Hematopoietic multipotent progenitor cell treated with erythropoietin and hydrocortisone succinate and interleukin-3 and kit ligand, for 4 days (in vitro differentiated cells): ENCODE measurements around the gene ST6GALNAC3.
"Not testable (repeated sequence)": the region's sequence is repeated elsewhere in the genome, so short reads cannot be mapped to it uniquely, and the experiment has no call there.

ENCODE experiments used
- DNase-seq: peaks from one replicate; pipeline ENCODE4 v3.0.0-alpha.2; 2015

Gene ST6GALNAC3

DNA sequence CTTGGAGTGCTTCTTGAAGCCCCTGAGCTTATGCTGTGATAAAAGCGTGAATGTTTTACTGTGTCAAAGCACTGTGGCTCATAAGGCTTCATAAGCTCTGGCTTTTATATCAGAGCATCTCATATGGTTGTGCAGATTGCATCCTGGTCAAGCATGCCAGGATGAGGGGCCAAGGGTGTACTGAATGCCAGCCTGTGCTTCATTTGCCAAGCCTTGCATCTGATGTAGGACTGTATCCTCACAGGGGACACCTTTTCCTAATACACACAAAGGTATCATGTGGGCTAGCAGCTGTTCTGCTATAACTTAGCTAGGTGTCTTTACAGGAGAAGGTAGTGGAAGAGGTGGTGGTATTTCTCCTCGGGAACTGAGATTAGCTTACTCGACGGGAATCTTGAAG lies 134.7 kb downstream of the ST6GALNAC3 start:
- DNase-seq = no peak

DNA sequence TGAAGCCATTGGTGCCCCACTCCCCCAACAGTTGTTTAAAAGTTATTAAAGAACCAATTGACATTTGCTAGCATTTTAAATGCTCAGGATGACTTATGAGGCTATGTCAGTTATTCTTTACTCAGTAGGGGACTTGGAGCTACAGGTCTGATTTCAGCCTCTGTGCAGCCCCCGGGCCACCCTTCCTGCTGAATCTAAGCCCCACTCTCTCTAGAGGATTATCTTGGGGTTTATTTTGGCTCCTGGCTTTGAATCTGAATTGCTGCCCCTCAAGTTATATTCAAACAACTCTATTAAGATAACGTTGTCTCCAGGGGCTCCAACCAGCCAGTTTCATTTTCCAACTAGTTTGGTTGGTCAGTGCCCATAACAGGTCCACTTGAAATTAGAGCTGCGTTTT lies 135.1 kb downstream of the ST6GALNAC3 start:
- DNase-seq = no peak

DNA sequence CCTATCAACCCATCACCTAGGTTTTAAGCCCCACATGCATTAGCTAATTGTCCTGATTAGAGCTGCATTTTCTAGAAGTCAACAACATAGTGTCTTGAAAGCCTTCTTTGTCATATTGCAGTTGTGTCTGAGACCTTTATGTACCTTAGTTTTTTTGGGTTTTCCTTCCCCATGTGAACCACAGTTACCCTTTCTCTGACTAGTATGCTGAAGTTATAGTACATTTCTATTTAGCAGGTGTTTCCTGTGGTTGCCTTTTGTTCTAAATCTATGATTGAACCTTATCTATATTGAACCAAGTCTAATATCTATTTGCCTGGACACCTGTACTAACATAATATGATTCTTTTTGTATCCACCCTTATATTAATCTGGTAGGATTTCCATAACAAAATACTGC lies 135.6 kb downstream of the ST6GALNAC3 start:
- DNase-seq = no peak

DNA sequence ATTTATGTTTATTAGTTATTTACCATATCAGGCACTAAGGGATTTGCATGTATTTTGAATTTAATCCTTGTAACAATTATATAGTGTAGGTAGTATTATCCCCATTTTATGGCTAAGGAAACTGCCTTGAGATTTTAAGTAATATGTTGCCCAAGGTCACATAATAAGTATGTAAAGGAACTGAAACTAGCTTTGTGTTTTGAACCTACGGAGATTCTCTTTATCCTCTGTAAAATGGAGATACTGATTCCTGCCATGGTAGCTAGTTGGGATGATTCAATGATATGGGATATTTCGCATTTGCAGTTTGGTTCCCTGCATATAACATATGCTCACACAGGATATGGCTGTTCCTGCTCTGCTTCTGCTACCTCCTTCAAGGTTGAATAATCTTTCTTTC lies 144.3 kb downstream of the ST6GALNAC3 start:
- DNase-seq = no peak

DNA sequence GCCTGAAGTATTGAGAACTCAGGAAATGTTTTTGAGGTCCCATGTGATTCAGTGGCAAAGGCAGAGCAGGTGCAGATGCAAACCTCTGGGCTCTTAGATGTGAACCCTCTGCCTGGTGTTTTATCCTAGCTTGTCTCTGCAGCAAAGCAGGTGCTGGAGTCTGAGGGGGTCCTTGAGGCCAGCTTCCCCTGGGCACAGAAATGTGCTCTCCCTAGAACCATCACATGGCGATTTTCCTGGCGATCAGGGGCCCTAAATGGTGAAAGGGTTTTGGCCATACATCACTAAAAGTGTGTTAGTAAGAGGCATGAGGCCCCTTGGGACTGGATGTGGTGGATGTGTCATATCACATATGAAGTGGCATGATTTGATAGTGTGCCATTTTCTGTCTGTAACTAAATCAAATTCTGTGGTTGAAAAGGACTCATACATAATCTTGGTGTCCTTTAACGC lies 144.8 kb downstream of the ST6GALNAC3 start:
- no peak for DNase-seq

DNA sequence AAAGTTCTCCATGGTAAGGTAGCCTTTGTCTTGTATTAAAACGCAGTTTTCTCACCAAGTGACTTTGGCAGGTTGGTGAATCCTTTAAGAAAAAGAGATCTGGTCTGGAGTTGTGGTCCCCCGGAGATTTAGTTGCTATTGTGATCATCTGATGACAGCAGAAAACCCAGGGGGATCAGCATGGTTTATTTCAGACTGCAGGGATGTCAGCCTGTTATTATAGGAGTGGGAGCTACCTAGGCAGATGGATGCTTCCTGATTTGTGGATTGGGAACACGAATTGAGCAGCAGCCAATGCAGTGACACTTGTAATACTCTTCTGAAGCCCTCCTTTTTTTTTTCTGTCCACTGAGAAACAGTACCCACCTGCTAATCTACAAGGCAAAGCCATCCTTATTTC lies 150.2 kb downstream of the ST6GALNAC3 start:
- no peak for DNase-seq

DNA sequence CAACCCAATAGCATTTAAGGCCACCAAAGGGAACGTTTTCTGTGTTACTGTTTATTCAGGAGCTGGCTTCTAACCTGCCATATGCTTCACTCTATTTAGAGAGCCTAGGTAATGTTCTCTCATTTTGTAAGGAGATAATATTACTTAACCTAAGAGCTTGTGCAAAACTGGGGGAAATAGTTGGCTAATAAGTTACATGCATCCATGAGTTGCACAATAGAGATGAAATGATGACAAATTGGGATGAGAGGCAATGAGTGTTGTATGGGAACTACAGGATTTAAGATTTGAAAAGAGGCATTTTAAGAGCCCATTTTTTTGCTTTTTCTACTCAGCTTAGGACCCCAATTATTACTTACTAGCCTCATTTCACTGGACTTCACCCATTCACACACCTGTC lies 151.0 kb downstream of the ST6GALNAC3 start:
- DNase-seq = no peak

DNA sequence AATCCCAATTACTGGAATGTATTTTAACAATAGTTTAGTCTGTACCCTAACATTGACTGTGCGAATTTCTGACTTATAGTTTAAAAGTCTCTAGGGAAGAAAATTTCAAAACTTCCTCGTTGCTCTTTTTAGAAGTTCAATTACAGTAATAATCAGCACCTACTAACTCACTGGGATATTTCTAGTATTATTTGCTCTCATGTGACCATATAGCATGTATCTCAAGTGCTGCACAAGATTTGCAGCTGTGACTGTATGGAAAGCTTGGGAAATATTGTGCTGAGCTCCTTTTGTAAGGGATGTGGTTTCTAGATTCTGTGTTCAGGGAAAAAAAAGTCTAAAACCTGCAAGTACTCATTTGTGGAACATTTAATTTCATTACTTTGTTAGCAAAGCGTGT lies 153.1 kb downstream of the ST6GALNAC3 start:
- DNase-seq = no peak

DNA sequence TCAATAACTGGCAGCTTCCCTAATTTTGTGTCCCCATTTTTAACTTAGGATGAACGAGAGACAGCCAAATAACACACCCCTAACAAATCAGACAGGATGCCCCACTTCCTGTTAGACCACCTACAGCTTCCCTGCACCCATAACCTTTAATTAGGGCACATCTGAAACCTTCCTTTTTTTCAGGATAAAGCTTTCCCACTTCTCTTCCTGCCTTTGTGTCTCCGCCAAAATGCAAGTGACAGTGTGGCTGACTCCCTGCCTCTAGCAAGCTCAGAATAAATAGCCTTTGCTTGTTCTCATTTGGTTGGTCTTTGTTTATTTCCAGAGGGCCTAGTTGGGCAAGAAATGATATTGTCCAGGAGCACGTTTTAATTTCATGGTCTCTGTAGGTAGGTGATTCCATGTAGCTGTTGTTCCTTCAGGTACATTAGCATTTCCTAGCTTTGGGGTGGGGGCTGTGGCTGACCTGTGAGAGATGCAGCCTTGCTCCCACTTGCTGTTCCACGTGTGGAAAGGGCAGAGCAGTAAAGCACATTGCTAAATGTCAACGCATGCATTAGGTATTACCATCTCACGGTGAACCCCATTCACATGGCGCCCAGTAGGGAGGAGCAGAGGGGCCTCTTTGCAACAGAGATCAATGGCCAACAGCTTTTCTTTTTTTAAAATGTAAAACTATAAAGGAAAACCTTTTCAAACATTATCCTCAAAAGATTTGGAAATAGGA lies 154.9 kb downstream of the ST6GALNAC3 start:
- no peak for DNase-seq

DNA sequence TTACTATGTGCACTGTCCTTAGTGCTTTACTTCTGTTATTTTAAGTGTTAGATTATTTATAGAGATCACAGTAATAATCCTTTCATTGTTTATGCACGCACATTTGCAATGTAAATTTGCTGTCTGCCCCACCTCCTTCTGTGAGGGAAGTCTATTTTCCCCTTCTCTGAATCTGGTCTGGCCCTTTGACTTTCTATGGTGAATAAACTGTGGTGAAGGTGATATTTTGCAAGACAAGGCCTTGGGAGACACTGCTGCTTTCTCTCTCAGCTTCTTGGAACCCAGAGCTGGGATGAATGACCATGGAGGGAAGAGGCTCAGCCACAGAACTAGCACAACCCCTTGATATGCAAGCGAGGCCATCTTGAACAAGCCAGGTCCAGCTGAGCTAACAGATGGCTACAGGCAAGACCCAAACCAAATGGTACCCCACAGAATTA lies 156.3 kb downstream of the ST6GALNAC3 start:
- no peak for DNase-seq

DNA sequence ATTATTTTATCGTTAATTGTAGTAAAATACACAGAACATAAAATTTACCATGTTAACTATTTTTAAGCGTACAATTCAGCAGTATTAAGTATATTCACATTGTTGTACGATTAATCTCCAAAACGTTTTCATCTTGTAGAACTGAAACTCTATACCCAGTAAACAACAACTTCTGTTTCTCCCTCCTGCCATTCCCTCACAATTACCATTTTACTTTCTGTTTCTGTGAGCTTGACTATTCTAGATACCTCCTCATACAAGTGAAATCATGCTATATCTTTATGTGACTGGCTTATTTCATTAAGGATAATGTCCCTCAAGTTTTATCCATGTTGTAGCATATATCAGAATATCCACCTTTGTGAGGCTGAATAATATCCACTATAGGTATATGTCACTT lies 156.8 kb downstream of the ST6GALNAC3 start:
- no peak for DNase-seq

DNA sequence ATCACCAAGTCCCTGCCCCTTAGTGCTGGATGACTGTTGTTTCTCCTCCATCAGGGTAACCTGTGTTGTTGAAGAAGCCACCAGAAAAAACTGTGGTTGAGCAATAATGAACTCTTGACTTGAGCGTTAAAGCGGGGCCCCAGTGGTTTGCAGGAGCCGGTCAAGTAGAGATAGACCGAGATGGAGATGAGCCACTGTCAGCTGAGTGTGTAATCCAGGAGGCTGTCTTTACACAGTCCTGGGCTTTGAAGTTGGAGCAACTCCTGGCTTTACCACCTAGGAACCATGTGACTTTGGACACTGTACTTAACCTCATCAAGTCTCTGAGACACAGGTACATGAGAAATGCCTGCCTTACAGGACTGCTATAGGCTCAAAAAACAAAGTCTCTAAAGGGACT lies 158.1 kb downstream of the ST6GALNAC3 start:
- no peak for DNase-seq

DNA sequence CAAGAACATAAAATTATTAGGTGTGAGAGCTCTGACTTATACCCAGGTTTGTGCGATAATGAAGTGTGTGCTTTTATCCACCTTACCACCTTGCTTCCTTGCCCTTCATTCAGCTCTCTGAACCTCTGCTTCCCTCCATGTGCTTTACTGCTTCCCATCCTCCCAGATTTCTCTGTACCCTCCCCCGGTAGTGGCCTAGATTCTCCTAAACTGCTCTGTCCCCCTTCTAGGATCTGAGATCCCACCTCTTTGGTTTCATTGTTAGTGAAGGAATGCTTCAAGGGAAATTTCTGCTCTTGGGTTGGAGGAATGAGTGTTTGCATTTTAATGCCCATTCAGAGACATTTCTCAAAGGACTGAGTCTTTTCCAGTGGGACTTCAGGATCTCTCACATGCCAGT lies 159.5 kb downstream of the ST6GALNAC3 start:
- DNase-seq = no peak

DNA sequence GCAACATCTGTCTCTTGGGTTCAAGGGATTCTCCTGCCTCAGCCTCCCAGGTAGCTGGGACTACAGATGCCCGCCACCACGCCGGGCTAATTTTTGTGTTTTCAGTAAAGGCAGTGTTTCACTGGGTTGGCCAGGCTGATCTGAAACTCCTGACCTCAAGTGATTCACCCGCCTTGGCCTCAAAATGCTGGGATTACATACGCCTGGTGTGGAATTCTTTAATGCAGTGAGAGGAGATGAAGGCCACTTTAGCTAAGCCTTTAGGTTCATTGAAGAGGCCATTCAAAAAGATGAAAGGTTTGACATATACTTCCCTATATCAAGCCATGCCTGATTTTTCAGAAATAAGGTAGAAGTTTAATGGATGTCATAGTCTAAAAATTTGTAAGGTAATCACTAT lies 162.7 kb downstream of the ST6GALNAC3 start:
- no peak for DNase-seq

DNA sequence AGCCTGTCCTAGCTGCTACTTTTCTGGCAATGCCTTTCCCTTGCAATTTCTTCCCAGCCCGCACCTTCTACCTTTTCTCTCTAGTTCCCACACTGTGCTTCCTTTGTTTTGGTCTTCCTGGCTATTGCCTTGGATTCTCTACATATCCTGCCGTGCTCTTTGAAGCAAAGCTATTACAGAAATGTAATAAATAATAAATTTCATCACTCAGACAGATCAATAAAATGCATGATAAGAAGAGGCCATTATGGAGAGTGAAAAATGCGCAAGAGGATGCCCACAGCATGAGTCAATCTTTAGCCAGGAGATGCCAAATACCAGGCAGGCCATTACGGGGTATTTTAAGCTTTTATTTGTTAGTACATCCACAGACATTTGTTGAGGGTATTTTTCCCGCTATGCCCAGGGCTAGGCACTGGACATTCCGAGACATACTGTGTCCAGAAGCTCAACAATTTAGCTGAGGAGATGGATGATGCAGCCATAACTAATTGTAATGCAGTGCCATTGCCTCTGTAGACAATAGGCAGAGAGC lies 163.6 kb downstream of the ST6GALNAC3 start:
- DNase-seq = no peak

DNA sequence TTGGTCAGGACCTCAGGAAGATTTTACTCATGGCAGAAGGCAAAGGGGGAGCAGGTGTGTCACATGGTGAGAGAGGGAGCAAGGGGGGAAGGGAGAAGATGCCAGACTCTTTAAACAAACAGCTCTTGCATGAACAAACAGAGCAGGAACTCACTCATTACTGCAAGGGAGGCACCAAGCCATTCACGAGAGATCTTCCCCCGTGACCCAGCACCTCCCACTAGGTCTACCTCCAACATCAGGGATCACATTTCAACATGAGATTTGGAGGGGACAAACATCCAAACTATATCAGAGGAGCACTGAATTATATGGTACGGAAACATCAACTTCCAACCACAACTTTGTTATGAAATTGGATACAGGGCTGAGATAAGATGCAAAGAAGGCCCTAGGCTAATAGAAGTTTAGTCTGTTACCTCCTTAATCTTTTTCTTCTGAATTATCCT lies 164.9 kb downstream of the ST6GALNAC3 start:
- no peak for DNase-seq

DNA sequence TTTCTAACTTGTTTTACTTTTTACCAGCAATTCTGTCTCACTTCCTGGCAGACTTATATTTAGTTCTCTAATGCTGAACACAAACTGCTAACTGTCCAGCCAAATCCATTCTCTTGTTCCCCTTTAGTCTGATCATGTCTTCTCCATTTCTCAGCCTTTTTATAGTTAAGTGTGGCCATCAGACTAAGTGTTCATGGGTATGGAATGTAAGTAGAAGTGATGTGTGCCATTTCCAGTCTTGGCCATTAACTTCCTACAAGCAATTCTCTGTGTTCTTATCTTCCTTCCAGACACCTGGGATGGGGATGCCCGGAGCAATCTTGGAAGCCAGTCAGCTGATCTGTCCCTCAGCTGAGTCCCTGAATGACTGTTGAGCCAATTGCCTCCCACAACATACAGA lies 165.8 kb downstream of the ST6GALNAC3 start:
- peak; percentile 5 for DNase-seq

DNA sequence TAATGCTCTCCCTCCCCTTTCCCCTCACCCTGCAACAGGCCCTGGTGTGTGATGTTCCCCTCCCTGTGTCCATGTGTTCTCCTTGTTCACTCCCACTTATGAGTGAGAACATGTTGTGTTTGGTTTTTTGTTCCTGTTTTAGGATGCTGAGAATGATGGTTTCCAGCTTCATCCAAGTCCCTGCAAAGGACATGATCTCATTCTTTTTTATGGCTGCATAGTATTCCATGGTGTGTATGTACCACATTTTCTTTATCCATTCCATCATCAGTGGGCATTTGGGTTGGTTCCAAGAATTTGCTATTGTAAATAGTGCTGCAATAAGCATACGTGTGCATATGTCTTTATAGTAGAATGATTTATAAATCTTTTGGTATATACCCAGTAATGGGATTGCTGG lies 168.0 kb downstream of the ST6GALNAC3 start:
- not testable (repeated sequence) for DNase-seq

DNA sequence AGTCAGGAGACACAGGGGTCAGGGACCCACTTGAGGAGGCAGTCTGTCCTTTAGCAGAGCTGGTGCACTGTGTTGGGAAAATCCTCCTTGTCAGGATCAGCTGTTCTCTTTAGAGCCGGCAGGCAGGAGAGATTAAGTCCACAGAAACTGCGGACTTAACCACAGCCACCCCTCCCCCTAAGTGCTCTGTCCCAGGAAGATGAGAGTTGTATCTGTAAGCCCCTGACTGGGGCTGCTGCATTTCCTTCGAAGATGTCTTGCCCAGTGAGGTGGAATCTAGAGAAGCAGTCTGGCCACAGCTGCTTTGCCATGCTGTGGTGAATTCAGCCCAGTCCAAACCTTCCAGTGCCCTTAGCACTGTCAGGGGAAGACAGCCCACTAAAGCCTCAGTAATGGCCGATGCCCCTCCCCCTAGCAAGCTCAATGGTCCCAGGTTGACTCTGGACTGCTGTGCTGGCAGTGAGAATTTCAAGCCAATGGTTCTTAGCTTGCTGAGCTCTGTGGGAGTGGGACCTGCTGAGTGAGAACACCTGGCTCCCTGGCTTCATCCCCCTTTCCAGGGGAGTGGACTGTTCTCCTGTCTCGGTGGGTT lies 172.8 kb downstream of the ST6GALNAC3 start:
- DNase-seq = no peak

DNA sequence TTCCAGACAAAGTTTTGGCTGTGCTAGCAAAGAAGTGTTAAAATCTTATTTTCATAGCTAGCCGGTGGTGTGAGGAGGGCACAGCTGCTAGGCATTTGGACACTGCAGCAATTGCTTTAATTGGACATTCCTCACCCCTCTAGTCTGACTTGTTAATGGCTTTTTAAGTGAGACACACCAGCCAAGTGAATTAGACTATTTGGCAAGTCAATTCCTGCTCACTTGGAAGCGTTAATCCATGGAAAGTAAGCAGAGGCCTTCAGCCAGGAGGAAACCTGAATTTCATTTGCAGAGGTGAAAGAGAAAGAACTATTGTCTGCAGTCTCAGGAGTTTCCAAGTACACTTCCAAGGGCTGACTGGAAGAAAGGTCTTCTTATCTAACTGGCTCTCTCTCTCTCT lies 175.7 kb downstream of the ST6GALNAC3 start:
- no peak for DNase-seq

DNA sequence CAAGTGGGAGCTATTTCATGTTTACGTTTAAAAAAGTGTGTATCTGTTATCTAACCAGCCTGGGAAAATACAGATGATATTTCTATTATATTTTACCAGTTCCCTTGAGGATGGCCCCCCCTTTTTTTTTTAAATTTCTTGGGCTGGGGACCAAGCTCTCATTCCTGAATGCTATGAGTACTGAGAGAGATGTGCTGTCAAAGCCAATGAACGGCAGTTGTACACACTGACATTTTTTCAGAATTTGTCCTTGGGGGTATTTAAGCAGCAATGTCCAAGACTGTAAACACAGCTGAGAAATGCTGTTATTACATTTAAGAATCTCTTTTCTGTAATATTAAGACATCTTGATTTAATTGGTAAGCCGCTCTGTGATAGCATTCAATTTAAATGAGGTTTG lies 177.9 kb downstream of the ST6GALNAC3 start:
- DNase-seq = no peak

DNA sequence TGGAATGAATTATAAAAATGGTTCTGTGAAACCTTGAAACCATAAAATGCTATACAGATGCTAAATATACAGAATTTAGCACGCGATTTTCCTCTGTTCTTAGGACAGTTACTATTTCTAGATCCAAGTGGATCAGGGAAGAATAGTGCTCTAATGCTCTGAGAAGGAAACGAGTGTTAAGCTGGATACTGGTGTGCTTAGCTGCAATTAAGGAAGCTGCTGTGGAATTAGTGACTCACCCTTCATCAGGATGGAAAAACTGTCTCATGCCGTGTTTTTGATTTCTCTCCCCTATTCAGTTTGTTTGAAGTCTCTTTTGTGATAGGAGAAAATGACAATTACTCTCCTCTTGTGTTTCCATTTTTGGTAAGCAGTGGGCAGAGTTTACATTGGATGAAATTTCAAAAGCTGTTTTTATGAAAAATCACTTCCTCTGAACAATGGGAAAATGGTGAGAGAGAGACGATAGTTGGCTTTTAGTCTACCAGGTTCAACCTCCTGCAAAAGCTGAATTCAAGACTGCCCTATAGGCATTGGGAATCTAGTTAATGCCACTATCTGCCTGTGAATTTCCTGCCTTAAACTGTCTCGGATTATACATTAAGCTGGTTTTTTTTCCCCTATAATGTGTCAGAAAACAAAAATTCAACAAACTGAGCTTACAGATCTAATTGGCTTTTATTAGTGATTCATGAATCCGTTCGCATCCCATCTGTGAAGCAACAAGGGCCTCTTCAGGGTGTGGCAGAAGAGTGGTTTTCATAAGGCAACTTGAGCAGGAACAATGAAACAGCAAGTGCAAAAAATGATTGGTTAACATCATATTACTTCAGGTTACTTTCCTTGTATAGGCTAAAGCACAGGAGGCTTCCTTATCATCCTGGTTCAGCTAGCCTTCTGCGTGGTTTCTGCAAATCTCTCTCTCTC lies 179.8 kb downstream of the ST6GALNAC3 start:
- peak; percentile 56 for DNase-seq
